NCI-H2196 (cell line): ENCODE measurements around the gene THAP7.
"Not testable (repeated sequence)": the region's sequence is repeated elsewhere in the genome, so short reads cannot be mapped to it uniquely, and the experiment has no call there.

Experiments
- DNase-seq: peaks from one replicate; lab custom pipeline; 2025; ENCODE audit not compliant: unreplicated experiment; lab: John Stamatoyannopoulos, UW

Gene THAP7

GRCh38 chr22:20979940-20980453, 21.9 kb downstream of the THAP7 start:
- no peak for DNase-seq

- DNase-seq: no peak
These were observed 22.6 kb downstream of the THAP7 start for GRCh38 chr22:20979243-20979809.

- DNase-seq: no peak
These were observed 23.5 kb downstream of the THAP7 start for GRCh38 chr22:20978419-20978818.

- no peak for DNase-seq
These were observed 24.3 kb downstream of the THAP7 start for GRCh38 chr22:20977516-20978170.

GRCh38 chr22:20977019-20977418, 24.9 kb downstream of the THAP7 start:
- no peak for DNase-seq

GRCh38 chr22:20976291-20976877, 25.5 kb downstream of the THAP7 start:
- DNase-seq: no peak

GRCh38 chr22:20975541-20976290, 26.2 kb downstream of the THAP7 start:
- no peak for DNase-seq

GRCh38 chr22:20974336-20974955, 27.5 kb downstream of the THAP7 start:
- DNase-seq: no peak

- no peak for DNase-seq
These were observed 28.2 kb downstream of the THAP7 start for GRCh38 chr22:20973634-20974286.

- DNase-seq: no peak
These were observed 28.9 kb downstream of the THAP7 start for GRCh38 chr22:20972933-20973577.

- DNase-seq: not testable (repeated sequence)
These were observed 29.8 kb downstream of the THAP7 start for GRCh38 chr22:20972014-20972694.

- DNase-seq: no peak
These were observed 30.8 kb downstream of the THAP7 start for GRCh38 chr22:20970939-20971657.

GRCh38 chr22:20968281-20968977, 33.5 kb downstream of the THAP7 start:
- no peak for DNase-seq

- DNase-seq: no peak
These were observed 34.2 kb downstream of the THAP7 start for GRCh38 chr22:20967697-20968211.

GRCh38 chr22:20966883-20967696, 34.8 kb downstream of the THAP7 start, which contains the start of gene AIFM3:
Gene AIFM3, plus strand, starts transcription at chr22:20967255. Its CDS starts 690 bp downstream, at chr22:20967945.
- DNase-seq: no peak

GRCh38 chr22:20965888-20966855, 35.7 kb downstream of the THAP7 start:
- no peak for DNase-seq
